GM19468 (cell line): Measurements from ENCODE around the gene MAS1.
"Not testable (repeated sequence)": the region's sequence is repeated elsewhere in the genome, so short reads cannot be mapped to it uniquely, and the experiment has no call there.

Source experiments
- ATAC-seq: cut with Tn5 transposase; IDR thresholded peaks from one replicate; pipeline ENCODE4 v1.9.1; 2021; ENCODE audit warnings: mild to moderate bottlenecking, moderate library complexity, moderate number of reproducible peaks; ENCODE audit not compliant: unreplicated experiment; ENCODE audit errors: extremely low read depth

MAS1 gene

GRCh38 chr6:159890792-159891191, at the start of gene MAS1:
Gene MAS1, plus strand, starts transcription at chr6:159890988. Its CDS starts 15,968 bp downstream, at chr6:159906956.
- ATAC-seq, result no peak

GRCh38 chr6:159842035-159842434, 48.8 kb upstream of the MAS1 start:
- ATAC-seq, result no peak

GRCh38 chr6:159844737-159845645, 45.8 kb upstream of the MAS1 start:
- ATAC-seq, result no peak

DNA sequence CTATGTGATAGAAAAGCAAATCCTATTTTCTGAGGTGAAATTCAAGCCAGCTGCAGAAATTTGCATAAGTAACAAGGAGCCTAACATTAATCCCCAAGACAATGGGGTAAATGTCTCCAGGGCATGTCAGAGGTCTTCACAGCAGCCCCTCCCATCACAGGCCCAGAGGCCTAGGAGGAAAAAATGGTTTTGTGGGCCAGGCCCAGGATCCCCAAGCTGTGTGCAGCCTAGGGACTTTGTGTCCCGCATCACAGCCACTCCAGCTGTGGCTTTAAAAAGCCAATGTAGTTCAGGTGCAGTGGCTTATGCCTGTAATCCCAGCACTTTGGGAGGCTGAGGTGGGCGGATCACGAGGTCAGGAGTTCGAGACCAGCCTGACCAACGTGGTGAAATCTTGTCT, 42.2 kb upstream of the MAS1 start:
- ATAC-seq, result not testable (repeated sequence)

DNA sequence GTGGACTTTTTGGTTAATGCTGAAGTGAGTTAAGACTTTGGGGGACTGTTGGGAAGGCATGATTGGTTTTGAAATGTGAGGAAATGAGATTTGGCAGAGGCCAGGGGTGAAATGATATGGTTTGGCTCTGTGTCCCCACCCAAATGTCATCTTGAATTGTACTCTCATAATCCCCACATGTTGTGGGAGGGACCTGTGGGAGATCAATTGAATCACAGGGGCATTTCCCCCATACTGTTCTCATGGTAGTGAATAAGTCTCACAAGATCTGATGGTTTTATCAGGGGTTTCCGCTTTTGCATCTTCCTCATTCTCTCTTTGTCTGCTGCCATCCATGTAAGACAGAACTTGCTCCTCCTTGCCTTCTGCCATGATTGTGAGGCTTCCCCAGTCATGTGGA, 40.9 kb upstream of the MAS1 start:
- ATAC-seq, result not testable (repeated sequence)

DNA sequence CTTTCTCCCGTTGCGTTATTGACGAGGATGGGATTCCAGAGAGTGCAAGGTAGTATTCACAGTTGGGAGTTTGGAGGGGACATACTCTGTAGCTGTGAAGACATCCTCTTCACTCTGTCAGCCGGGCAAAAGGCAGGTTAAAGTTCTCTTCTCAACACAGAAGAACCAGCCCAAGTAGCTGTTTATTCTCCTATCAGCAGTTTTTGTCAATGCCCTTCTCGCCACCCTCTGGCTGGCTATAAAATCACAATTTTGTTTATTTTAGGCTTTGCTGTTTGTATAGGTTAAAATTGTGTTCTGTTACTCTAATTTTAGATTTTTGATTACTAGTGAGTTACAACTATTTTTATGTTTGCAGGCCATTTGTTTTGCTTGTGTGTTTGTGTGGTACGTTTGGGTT, 37.9 kb upstream of the MAS1 start:
- no peak for ATAC-seq

GRCh38 chr6:159853754-159854153, 37.0 kb upstream of the MAS1 start:
- ATAC-seq, result no peak

DNA sequence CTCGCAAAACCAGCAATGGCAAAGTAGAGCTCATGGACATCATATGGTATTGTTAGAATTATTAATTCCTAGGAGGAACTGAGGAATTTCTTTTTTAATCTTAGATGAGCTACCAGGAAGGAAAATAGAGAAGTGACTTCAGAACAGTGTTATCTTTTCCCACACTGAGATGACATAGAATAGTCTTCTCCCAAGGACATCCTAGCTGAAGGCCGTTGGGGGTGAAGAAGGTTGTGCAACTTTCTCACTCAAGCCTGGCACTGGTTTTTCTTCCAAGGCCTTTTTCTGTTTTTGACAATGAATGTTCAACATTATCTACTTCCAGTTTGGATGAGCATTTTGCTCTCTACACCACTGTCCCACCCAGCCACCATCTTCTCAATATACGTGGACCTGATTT, 35.8 kb upstream of the MAS1 start:
- no peak for ATAC-seq

GRCh38 chr6:159858259-159858658, 32.5 kb upstream of the MAS1 start:
- no peak for ATAC-seq

- ATAC-seq, result no peak
Measured at GRCh38 chr6:159860482-159860881, 30.3 kb upstream of the MAS1 start.

GRCh38 chr6:159862103-159862502, 28.7 kb upstream of the MAS1 start:
- no peak for ATAC-seq

GRCh38 chr6:159863341-159863740, 27.4 kb upstream of the MAS1 start:
- ATAC-seq, result not testable (repeated sequence)

DNA sequence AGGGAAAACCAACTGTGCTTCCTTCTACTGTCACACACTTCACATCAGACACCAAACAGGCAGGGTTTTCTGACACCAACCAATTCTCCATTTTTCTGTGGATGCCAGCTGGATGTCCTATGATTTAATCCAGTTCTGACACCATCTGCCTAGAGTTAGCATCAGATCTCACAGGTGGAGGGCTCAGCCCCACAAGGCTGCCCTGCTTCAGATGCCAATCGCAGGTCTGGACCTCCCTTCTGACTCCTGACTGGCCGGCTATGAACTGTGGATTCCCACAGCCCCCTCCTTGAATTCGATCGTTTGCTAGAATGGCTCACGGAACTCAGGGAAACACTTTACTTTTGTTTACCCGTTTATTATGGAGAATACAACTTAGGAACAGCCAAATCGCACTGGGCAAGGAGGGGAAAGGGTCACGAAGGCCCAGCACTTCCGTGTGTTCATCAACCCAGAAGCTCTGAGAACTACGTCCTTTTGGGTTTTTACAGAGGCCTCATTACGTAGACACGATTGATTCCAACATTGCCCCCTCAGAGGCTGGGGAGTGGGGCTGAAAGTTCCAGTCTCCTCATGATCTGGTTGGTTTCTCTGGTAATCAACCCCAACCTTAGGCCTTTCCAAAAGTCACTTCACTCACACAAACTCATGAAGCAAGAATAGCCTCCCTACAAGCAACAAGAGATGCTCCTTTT, 25.4 kb upstream of the MAS1 start:
- ATAC-seq, result no peak

DNA sequence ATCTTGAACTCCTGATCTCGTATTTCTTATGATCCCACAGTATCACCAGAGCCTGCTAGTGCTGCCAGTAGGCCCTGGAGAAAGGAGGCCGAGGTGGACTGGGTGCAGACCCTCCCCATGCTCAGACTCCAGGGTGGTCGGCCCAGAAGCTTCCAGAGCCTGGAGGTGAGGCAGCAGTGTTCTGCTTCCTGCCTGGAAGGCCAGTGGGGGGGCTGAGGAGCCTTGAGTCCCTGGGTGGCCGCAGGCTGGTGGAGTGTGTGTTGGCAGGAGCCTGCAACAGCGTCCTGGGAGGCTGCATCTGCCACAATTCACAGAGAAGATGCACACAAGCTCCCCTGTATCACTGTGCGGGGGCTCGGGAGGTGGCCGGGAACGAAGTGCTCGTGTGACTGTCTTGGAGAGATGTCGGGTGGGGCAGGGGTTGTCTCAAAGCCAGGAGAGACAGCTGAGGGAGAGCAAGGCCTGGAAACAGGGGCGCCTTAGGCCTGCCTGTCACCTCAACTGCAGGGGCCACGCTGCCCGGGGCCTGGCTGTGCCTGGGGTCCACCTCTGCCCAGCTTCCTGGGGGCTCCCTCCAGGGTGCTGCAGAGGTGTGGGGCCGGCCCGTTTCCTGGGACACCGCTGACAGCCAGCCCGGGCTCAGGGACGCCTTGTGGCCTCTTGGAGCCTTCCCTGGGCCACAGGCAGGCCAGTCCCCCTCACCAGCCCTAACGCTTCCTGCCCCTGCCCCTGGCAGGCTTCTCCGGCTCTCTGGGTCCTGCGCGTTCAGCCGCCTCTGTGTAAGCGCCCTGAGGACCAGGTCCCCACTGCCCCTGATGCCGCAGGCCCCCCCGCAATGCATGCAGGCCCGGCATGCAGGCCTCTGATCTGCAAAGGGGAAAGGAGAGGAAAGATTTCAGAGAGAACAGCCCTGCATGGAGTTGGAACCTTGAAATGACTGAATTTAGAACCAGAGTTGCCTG, 24.2 kb upstream of the MAS1 start:
- ATAC-seq, result no peak

DNA sequence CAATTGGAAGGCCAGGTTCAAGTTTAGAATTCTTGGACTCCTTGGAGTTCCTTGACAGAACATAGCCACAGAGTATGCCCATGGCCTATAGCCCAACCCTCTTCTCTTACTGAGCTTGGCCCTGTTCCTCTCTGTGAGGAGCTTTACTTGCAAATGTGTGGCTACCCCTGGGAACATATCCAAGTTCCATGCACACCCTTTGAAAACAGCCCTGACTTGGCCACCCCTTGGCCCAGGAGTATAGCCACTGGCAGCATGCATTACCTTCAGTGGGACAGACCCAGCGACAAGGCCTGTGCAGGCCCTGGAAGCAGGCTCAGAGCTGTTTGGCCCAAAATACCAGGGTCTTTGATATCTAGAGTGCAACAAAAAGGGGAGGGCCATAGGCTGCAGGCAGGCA, 19.5 kb upstream of the MAS1 start:
- ATAC-seq, result no peak

DNA sequence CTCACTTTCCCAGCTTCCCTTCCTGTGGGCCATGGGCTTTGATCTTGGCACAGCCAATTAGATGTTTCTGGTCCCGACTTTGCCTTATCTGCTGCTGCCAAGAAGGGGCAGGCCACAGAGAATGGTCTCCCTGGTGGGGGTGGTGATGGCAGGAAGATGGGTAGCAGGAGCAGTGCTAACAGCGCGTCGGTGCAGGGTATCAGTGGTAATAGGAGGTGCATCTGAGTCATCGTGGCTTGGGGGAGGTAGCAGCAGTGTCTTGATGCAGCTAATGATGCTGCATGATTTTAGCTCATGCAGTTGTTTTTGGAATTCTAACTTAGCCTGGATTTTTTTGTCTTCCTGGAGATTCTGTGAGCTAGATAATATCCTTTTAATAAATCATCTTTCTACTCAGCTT, 18.9 kb upstream of the MAS1 start:
- ATAC-seq, result no peak

- no peak for ATAC-seq
Measured at GRCh38 chr6:159874435-159874834, 16.4 kb upstream of the MAS1 start.

DNA sequence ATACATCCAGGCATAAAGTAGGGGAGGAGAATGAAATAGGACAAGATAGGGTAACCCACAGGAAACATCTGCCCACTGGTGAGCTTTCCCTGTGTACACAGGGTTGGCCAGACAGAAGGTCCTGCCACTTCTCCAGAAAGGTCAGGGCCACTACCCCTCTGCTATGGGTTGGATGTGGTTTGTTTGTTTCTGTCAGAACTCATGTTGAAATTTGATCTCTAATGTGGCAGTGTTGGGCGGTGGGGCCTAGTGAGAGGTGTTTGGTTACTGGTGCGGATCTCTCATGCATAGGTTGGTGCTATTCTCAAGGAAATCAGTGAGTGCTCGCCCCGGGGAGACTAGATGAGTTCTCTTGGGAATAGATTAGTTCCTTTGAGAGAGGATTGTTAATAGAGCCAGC, 15.6 kb upstream of the MAS1 start:
- ATAC-seq, result no peak

DNA sequence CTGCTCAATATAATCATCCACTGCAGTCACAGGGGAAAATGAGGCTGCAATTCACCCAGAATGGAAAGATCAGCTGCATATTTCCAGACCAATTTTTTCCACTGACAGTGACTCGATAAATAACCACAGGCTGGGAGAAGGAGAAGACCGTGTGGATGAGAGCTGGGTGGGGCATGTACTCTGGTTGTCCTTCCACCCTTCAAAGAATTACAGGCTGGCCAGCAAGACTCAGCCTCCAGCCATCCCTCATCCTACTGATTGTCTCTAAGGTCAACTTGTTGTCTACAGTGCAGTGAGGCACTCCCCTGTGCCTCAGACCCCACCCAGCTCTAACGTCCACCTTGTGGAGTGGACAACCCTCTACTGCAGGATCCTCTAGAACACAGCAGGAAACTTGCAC, 14.5 kb upstream of the MAS1 start:
- ATAC-seq, result no peak

- ATAC-seq, result no peak
Measured at GRCh38 chr6:159877256-159877808, 13.5 kb upstream of the MAS1 start.
